DOHH2 (cell line): ENCODE results near the gene NDUFA13.

Source experiments
- H3F3A ChIP-seq: fragments of 200-600 bp; sonication (generic), shearing (Covaris generic); 2 replicates; pipeline ENCODE4 v1.6.0; 2016; ENCODE audit warnings: antibody characterized with exemption, mild to moderate bottlenecking; ENCODE audit not compliant: control insufficient read depth, insufficient read depth
- H3K27ac ChIP-seq: fragments of 200-600 bp; sonication (generic); 2 replicates; pipeline ENCODE4 v1.5.1; 2014; ENCODE audit warnings: low read depth, mild to moderate bottlenecking, low read length, moderate library complexity
- H3K27me3 ChIP-seq: fragments of 200-600 bp; sonication (generic); 2 replicates; pipeline ENCODE4 v1.6.1; 2014; ENCODE audit warnings: mild to moderate bottlenecking, low read length, mixed read lengths; ENCODE audit not compliant: control insufficient read depth
- H3K36me3 ChIP-seq: fragments of 200-600 bp; sonication (generic); 2 replicates; pipeline ENCODE4 v1.6.1; 2014; ENCODE audit warnings: mild to moderate bottlenecking, low read length, moderate library complexity, mixed read lengths; ENCODE audit not compliant: control insufficient read depth
- H3K4me1 ChIP-seq: fragments of 200-600 bp; sonication (generic); 2 replicates; pipeline ENCODE4 v1.6.1; 2014; ENCODE audit warnings: mild to moderate bottlenecking, low read length, mixed read lengths; ENCODE audit not compliant: control insufficient read depth
- H3K4me2 ChIP-seq: fragments of 200-600 bp; sonication (generic); 2 replicates; pipeline ENCODE4 v1.6.0; 2014; ENCODE audit warnings: mild to moderate bottlenecking, low read length, moderate library complexity
- H3K4me3 ChIP-seq: fragments of 200-600 bp; sonication (generic); 2 replicates; pipeline ENCODE4 v1.5.1; 2014; ENCODE audit warnings: mild to moderate bottlenecking, low read length, mixed read lengths
- H3K79me2 ChIP-seq: fragments of 200-600 bp; sonication (generic); 2 replicates; pipeline ENCODE4 v1.6.1; 2014; ENCODE audit warnings: mild to moderate bottlenecking, low read length, mixed read lengths; ENCODE audit not compliant: control insufficient read depth
- H3K9me2 ChIP-seq: fragments of 200-600 bp; sonication (generic); replicated peaks from 2 replicates; pipeline ENCODE4 v1.6.1; 2014; ENCODE audit warnings: mild to moderate bottlenecking, low read length, mixed read lengths; ENCODE audit not compliant: control insufficient read depth
- H3K9me3 ChIP-seq: fragments of 200-600 bp; sonication (generic); 2 replicates; pipeline ENCODE4 v1.6.1; 2014; ENCODE audit warnings: antibody characterized with exemption, low read length, mixed read lengths; ENCODE audit not compliant: control insufficient read depth, insufficient read depth
- H4K20me1 ChIP-seq: fragments of 200-600 bp; sonication (generic); 2 replicates; pipeline ENCODE4 v1.6.0; 2014; ENCODE audit warnings: low read depth, mild to moderate bottlenecking, antibody characterized with exemption, low read length, moderate library complexity; ENCODE audit not compliant: control insufficient read depth, insufficient read depth
- EZH2phosphoT487 ChIP-seq: fragments of 200-600 bp; sonication (generic); IDR thresholded peaks from 2 replicates; pipeline ENCODE4 v1.6.1; 2017; ENCODE audit warnings: borderline replicate concordance, mild to moderate bottlenecking, antibody characterized with exemption, low read length, moderate library complexity, mixed read lengths
- TF ChIP-seq, protein P1 (sequence below): fragments of 200-600 bp; sonication (generic); IDR thresholded peaks from one replicate; pipeline ENCODE4 v1.5.1; 2014; ENCODE audit warnings: antibody characterized with exemption, mild to moderate bottlenecking, low read depth, low read length; ENCODE audit not compliant: poor library complexity, severe bottlenecking

The NDUFA13 gene

DNA sequence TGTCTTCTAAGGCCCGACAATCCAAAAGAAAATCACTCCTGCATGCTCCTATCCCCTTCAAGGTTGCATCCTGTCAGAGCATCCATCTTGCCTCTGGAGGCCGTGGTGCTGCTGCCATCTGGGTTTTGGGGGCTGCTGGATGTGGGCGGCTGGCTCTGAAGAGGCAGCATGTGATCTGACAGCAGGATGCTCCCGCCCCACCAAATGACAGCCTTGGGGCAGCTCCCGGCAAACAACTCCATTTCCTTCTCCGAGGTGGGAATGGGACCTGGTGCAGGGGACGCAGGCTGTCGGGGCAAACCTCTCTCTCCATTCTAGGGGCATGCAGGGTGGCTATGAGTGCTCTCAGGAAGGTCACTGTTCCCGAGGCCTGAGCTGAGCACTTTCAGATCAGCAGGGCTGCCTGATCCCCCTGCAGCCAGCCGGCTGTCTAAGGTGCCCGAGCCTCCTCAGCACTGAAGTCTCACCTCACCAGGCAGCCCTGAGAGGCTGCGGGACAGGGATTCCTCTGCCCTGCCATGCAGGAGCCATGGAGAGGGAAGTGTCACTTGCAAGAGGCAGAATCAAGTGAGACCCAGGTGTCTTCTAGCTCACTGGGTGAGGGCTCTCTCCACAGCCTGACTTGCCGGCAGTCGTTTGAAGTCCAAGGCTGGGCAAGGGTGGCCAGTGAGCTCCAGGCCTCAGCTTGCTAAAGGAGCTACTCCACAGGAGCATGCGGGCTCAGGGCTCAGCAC, 29.5 kb upstream of the NDUFA13 start:
- peaks cover 73% of the 10 kb centered on the region for H3K4me1 ChIP-seq
- H3K27me3 ChIP-seq, result no peaks in the 10 kb centered on the region
- TF ChIP-seq, protein P1, sequence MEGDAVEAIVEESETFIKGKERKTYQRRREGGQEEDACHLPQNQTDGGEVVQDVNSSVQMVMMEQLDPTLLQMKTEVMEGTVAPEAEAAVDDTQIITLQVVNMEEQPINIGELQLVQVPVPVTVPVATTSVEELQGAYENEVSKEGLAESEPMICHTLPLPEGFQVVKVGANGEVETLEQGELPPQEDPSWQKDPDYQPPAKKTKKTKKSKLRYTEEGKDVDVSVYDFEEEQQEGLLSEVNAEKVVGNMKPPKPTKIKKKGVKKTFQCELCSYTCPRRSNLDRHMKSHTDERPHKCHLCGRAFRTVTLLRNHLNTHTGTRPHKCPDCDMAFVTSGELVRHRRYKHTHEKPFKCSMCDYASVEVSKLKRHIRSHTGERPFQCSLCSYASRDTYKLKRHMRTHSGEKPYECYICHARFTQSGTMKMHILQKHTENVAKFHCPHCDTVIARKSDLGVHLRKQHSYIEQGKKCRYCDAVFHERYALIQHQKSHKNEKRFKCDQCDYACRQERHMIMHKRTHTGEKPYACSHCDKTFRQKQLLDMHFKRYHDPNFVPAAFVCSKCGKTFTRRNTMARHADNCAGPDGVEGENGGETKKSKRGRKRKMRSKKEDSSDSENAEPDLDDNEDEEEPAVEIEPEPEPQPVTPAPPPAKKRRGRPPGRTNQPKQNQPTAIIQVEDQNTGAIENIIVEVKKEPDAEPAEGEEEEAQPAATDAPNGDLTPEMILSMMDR, result no peak
- TF ChIP-seq EZH2phosphoT487, result no peak
- no peak overlapping the region for H3K27ac ChIP-seq
- H4K20me1 ChIP-seq, result peaks cover 12% of the 10 kb centered on the region; the same call in 1 of the 2 replicates
- H3K9me3 ChIP-seq, result no peaks in the 10 kb centered on the region
- H3K36me3 ChIP-seq, result peaks cover 41% of the 10 kb centered on the region
- peaks cover 18% of the 10 kb centered on the region for H3F3A ChIP-seq
- no peaks in the 10 kb centered on the region for H3K9me2 ChIP-seq
- H3K79me2 ChIP-seq, result peaks cover 90% of the 10 kb centered on the region
- H3K4me3 ChIP-seq, result no peak overlapping the region
- H3K4me2 ChIP-seq, result no peak overlapping the region

DNA sequence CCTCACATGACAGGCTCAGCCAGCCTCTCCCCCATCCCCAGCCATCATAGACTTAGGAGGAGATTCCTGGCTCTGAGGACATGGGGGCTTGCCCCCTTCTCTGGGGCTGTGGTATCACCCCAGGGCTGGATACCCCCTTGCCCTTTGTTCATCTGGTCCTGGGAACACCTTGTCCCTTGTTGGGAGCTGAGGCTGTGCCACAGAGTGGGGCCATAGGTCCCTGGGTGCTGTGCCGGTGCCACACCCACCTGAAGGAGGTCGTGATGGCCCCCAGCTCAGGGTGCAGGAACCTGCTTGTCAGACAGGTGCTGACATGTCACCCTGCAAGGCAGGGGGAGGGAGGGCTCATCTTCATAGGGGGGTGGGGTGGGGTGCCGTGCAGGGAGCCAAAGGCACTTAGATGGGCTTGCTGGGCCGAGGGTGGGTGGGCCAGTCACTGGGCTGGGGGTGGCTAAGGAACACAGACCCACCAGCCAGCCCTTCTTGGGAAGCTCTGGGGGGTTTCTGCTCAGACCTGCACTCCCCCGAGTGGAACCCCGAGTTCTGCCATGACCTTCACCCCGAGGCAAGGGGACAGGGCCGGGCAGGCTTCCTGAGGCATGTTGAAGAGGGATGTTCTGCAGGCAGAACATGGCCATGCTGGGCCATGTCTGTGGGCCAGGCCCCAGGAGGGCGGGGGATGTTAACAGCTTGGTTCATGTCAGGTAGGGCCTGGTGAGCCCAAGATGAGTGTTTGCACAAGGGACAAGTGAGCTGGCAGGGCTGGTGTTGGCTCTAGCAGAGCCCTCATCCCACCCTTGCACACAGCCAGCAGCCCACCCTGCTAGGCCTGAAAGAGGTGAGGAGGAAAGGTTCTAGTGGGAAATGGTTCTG, 28.7 kb upstream of the NDUFA13 start:
- Histone ChIP-seq H3K9me2 (no peaks in the 10 kb centered on the region), H4K20me1 (peaks cover 11% of the 10 kb centered on the region; the same call in 1 of the 2 replicates), H3K4me1 (peaks cover 73% of the 10 kb centered on the region), H3K36me3 (peaks cover 43% of the 10 kb centered on the region), H3K4me3 (no peak overlapping the region), H3F3A (peaks cover 18% of the 10 kb centered on the region), H3K9me3 (no peaks in the 10 kb centered on the region), H3K4me2 (peak overlapping the region; percentile 47; the same call in 1 of the 2 replicates), H3K79me2 (peaks cover 90% of the 10 kb centered on the region), H3K27ac (no peak overlapping the region), H3K27me3 (no peaks in the 10 kb centered on the region)
- TF ChIP-seq, protein P1, result no peak
- no peak for TF ChIP-seq EZH2phosphoT487

DNA sequence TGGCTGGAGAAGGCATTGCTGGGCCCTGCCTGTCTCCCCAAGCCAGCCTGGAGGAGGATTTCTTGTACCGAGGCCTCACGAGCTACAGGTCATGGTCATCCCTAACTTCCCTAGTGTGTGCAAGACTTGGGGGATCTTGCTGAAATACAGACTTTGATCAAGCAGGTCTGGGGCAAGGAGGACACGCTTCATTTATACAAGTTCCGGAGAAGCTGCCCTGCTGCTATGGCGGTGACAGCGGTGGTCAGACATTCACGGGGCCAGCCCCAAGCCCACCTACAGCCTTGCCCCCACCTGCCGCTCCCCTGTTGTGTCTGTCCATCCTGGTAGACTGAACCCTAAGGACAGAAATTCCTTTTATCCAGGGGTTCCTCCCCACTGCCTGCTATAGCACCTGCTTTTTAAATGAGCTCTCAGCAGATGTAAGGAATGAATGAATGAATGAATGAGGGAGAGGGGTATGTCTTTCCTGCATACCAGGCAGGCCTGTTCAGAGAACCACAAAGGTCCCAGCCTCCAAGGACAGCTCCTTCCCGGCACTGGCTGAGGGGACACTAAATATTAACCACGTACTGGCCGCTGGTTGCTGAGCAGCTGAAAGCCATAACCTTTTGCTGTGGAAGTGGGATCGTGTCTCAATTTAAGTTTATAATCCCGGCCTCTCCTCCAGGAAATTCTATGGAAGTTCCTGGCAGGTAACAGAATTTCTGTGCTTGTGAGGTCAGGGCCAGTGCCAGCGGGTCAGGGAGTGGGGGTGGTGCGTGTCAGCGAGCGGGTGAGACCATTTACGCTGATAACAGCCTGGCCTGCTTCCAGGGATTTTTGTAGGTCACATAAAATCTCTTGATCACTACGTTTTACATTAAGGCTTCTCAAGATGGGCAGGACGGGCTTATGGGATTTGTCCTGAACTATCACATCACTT, 27.8 kb upstream of the NDUFA13 start:
- Histone ChIP-seq H3K27ac (peak overlapping the region; percentile 62), H3K4me2 (peak overlapping the region; percentile 47), H3K9me3 (no peaks in the 10 kb centered on the region), H3F3A (peaks cover 18% of the 10 kb centered on the region), H3K27me3 (no peaks in the 10 kb centered on the region), H3K9me2 (no peaks in the 10 kb centered on the region), H3K36me3 (peaks cover 44% of the 10 kb centered on the region), H3K4me3 (peak overlapping the region; percentile 27), H4K20me1 (peaks cover 8% of the 10 kb centered on the region; the same call in 1 of the 2 replicates), H3K4me1 (peaks cover 69% of the 10 kb centered on the region), H3K79me2 (peaks cover 87% of the 10 kb centered on the region)
- TF ChIP-seq EZH2phosphoT487, result no peak
- TF ChIP-seq, protein P1, result no peak
